ENCODE data around the gene LGI4. TPM values are rescaled to one million over a fixed set of nuclear protein-coding genes. Genes with fewer than 3 reads are reported as not detected.
A peak's percentile ranks its signal among the peaks of the same experiment; 100 is the strongest.

Gene LGI4
- total and polyA plus RNA-seq, 4 donors: 10.9 to 37.5 (median 19.9) TPM

DNA sequence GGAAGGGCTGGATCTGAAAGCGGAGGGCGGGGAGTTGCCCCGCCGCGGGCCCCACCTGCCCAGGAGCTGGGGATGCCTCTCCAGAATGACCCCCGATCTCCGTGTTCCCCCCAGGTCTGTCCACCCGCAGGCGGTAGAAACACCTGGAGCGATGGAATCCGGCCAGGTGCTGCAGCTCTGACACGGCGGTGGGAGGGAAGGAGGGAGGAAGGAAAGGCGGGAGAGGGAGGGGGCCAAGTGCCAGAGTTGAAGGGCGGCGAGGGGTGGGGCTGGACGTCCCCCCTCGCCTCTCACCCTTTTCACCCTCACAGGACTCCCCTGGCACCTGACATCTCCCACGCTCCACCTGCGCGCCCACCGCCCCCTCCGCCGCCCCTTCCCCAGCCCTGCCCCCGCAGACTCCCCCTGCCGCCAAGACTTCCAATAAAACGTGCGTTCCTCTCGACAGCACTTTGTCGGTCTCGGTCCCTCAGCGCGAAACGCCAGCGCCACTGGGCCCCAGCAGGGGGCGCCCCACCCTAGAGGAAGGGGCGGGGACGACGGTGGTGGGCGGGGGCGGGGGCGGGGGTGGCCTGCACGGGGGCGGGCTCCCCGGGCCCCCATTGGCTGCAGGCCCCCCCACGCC lies 7.9 kb upstream of the LGI4 start:
- peaks cover 18% of the 10 kb centered on the region for H3K27me3 ChIP-seq (ENCODE audit: control insufficient read depth, insufficient read depth, low read length)
- WGBS (ENCODE audit: insufficient coverage): 2% methylated on average over 10 of the region's 46 CpGs

DNA sequence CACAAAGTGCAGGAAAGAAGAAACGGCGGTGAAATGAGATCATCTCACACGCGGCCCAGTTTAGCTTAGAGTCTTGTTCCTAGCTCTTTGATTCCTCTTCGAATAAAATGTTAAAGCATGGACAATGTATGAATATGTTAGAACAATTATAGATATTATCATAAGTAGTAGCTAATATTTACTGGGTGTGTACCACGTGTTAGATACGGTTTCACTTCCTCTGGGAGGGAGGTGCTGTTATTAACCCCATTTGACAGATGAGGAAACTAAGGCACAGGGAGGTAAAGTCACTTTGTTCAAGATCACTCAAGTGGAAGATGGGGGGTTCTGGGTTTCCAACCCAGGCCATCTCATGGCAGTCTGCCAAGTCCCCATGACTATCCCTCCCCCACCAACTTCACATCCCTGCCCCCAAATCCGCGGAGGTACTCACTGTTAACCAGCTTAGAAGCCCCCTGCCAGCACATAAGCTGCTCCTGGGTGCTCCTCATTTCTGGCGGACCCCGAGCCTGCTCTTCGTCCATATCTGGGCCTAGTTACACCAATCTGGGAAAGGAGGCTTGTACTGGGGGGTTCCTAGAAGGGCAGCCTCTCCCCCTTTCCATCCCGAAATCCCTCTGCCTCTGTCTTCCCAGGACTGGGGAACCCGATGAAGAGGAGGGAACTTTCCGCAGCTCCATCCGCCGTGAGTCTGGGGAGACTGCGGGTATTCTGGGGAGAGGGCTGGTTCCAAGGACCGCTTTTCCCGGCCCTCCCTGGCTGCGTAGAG lies 7.2 kb upstream of the LGI4 start:
- 8% methylated on average over 10 of the region's 21 CpGs for WGBS (ENCODE audit: insufficient coverage)
- peaks cover 3% of the 10 kb centered on the region for H3K36me3 ChIP-seq (ENCODE audit: control insufficient read depth, insufficient read depth, low read length)
- H3K27me3 ChIP-seq (ENCODE audit: control insufficient read depth, insufficient read depth, low read length): peaks cover 18% of the 10 kb centered on the region
- H3K9me3 ChIP-seq (ENCODE audit: control insufficient read depth, insufficient read depth, low read length): no peaks in the 10 kb centered on the region
- H3K27ac ChIP-seq (ENCODE audit: low read depth, low read length): peak overlapping the region; percentile 60
- H3K4me3 ChIP-seq (ENCODE audit: low read depth, low read length): peak overlapping the region; percentile 35
- DNase-seq (ENCODE audit: low read depth in 4 of 6, low spot score in 6 of 6): peak in 2 of 6 donors; percentile 52 to 62
- peaks cover 69% of the 10 kb centered on the region for H3K4me1 ChIP-seq (ENCODE audit: control insufficient read depth, insufficient read depth, low read length)

More for the DNA sequence above, 7.9 kb upstream of the LGI4 start:
- DNase-seq (ENCODE audit: low read depth in 4 of 6, low spot score in 6 of 6): peak in 2 of 6 donors; percentile 85 to 93
- peak overlapping the region; percentile 47 for H3K4me3 ChIP-seq (ENCODE audit: low read depth, low read length)
- no peaks in the 10 kb centered on the region for H3K9me3 ChIP-seq (ENCODE audit: control insufficient read depth, insufficient read depth, low read length)
- H3K36me3 ChIP-seq (ENCODE audit: control insufficient read depth, insufficient read depth, low read length): peaks cover 3% of the 10 kb centered on the region
- peaks cover 65% of the 10 kb centered on the region for H3K4me1 ChIP-seq (ENCODE audit: control insufficient read depth, insufficient read depth, low read length)
- H3K27ac ChIP-seq (ENCODE audit: low read depth, low read length): peak overlapping the region; percentile 60

DNA sequence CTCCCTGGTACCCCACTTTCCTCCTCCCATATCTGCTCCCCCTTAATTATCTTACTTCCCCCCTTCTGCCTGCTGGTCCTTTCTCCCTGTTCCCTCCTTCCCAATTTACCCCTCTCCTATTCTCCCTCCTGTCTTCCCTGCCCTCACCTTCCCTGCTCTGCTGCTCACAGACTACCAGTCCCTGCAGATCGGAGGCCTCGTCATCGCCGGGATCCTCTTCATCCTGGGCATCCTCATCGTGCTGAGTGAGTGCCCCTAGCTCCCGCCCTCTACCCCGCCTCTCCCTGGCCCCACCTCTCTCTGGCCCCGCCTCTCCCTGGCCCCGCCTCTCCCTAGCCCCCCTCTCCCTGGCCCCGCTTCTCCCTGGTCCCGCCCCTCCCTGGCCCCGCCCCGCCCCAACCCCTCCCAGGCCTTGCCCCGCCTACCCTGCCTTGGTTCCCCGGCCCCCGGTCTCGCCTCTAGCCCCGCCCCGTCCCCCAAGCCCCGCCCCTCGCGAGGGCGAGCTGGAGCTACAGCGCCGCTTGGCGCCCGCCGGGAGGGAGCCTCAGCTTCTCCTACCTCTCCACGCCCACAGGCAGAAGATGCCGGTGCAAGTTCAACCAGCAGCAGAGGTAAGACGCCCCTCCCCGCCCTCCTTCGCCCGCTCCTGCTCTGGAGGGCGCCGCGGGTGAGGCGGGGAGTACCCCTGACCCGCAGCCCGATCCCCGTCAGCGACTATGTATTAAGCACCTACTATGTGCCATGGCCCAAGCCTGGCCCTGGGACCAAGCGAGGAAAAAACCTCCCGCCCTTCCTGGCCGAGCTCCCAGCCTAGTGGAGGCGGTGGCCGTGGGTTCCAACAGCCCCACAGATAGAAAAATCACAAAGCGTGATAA lies 6.3 kb upstream of the LGI4 start:
- WGBS (ENCODE audit: insufficient coverage): 4% methylated on average over 32 of the region's 48 CpGs
- Histone ChIP-seq H3K27me3 (ENCODE audit: control insufficient read depth, insufficient read depth, low read length) (peaks cover 18% of the 10 kb centered on the region), H3K4me1 (ENCODE audit: control insufficient read depth, insufficient read depth, low read length) (peaks cover 75% of the 10 kb centered on the region), H3K9me3 (ENCODE audit: control insufficient read depth, insufficient read depth, low read length) (no peaks in the 10 kb centered on the region), H3K27ac (ENCODE audit: low read depth, low read length) (peak overlapping the region; percentile 94), H3K4me3 (ENCODE audit: low read depth, low read length) (peak overlapping the region; percentile 45), H3K36me3 (ENCODE audit: control insufficient read depth, insufficient read depth, low read length) (peaks cover 3% of the 10 kb centered on the region)
- DNase-seq (ENCODE audit: low read depth in 4 of 6, low spot score in 6 of 6): peak in 4 of 6 donors; percentile 63 to 96 (median 78)

DNA sequence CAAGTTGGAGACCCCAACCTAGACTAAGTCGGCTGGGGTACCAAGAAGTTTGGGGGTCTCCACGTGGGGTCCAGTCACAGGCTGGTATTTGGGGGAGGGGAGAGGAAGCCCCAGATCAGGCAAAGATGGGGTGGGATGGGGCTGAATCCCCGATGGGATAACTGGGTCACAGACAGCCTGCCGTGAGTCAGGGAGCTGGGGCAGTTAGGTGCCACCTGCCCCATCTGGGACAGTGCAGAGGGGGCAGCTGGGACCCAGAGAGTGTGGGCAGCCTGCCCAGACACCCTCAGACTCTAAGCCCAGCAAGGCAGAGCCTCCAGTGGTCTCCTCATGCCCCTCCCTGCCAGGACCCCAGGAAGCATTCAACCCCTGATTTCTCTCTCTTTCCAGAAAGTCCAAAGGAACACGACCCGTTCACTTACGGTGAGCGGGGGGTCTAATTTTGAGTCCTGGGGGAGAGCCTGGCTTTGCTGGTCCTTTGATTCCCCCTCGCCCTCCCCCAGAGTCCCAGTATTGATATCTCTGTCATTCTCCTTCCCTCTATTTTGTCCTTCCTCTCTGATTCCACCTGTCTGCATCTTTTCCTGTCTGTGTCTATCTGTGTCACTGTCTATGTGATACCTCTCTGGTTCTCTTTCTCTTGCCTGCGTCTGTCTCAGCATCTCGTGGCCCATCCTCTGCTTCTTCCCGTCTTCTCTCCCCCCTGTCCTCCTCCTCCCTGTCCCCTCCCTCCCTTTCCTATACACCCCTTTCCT lies 5.5 kb upstream of the LGI4 start:
- Histone ChIP-seq H3K36me3 (ENCODE audit: control insufficient read depth, insufficient read depth, low read length) (peaks cover 3% of the 10 kb centered on the region), H3K27ac (ENCODE audit: low read depth, low read length) (peak overlapping the region; percentile 94), H3K4me1 (ENCODE audit: control insufficient read depth, insufficient read depth, low read length) (peaks cover 83% of the 10 kb centered on the region), H3K27me3 (ENCODE audit: control insufficient read depth, insufficient read depth, low read length) (peaks cover 18% of the 10 kb centered on the region), H3K9me3 (ENCODE audit: control insufficient read depth, insufficient read depth, low read length) (no peaks in the 10 kb centered on the region), H3K4me3 (ENCODE audit: low read depth, low read length) (peak overlapping the region; percentile 45)
- DNase-seq (ENCODE audit: low read depth in 4 of 6, low spot score in 6 of 6): no peak
- WGBS (ENCODE audit: insufficient coverage): 52% methylated on average over 12 of the region's 12 CpGs

DNA sequence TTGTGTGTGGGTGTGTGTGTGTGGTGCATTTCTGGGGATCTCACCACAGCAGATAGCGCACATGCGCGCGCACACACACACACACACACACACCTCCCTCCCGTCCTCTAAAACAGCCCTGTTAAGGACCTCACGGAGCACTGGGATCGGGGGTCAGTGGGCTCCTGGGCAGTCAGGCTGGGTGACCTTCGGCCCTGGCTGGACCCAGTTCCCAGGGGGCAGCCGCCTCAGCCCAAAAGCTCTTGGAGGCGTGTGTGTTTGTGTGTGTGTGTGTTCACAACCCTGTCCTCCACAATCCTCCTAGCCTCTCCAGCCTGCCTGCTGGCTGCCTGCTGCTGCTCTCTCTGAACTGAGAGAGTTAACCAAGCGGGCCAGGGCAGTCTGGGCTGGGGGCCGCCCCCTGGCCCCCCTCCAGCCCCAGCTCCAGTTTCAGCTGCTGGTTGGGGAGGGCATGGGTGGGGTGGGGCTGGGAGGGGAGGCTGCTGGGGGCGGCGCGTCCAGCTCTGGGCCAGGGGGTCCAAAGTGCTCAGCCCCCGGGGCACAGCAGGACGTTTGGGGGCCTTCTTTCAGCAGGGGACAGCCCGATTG lies 3.5 kb upstream of the LGI4 start, which contains the start of gene FXYD1:
Gene FXYD1 (plus strand): TSS at position 520 of the 588 bp plus-strand sequence. CDS start 1,256 bp downstream, outside the sequence.
- Histone ChIP-seq H3K27ac (ENCODE audit: low read depth, low read length) (peak within 1 kb of the TSS; percentile 94), H3K9me3 (ENCODE audit: control insufficient read depth, insufficient read depth, low read length) (no peaks in the 10 kb centered on the region), H3K4me1 (ENCODE audit: control insufficient read depth, insufficient read depth, low read length) (peaks cover 82% of the 10 kb centered on the region), H3K27me3 (ENCODE audit: control insufficient read depth, insufficient read depth, low read length) (peaks cover 14% of the 10 kb centered on the region), H3K36me3 (ENCODE audit: control insufficient read depth, insufficient read depth, low read length) (peaks cover 3% of the 10 kb centered on the region), H3K4me3 (ENCODE audit: low read depth, low read length) (peak within 1 kb of the TSS; percentile 45)
- peak in 1 of 6 donors; percentile 77 for DNase-seq (ENCODE audit: low read depth in 4 of 6, low spot score in 6 of 6)
- WGBS (ENCODE audit: insufficient coverage): 15% methylated on average over 6 of the region's 18 CpGs

DNA sequence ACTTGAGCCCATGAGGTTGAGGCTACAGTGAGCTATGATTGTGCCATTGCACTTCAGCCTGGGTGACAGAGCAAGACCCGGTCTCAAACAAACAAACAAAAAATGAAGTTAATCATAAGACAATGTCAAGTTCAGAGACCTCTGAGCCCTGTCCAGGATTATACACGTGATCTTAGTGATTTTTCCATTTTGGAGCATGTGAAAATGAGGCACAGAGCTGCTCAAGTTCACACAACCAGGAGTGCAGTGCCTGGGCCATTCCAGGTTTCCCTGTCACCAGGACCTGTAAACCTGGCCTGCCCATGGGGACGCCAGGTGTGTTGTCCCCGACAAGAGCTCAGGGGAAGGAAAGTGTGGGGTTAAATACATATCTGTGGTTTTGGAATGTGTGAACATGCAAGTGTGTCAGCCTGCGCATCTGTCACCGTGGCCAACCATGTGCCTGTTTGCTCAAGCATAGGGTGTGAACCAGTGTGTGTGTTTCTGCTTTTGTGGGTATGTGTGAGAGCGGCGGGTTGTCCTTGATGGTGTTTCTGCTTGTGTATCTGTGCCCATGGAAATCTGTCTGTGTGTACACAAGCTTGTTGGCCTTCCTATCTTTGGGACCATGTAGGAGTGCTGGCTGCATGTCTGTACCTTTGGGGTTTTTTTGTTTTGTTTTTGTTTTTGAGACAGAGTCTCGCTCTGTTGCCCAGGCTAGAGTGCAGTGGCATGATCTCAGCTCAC lies 2.3 kb upstream of the LGI4 start:
- peaks cover 6% of the 10 kb centered on the region for H3K27me3 ChIP-seq (ENCODE audit: control insufficient read depth, insufficient read depth, low read length)
- H3K36me3 ChIP-seq (ENCODE audit: control insufficient read depth, insufficient read depth, low read length): peaks cover 3% of the 10 kb centered on the region
- no peak overlapping the region for H3K4me3 ChIP-seq (ENCODE audit: low read depth, low read length)
- H3K27ac ChIP-seq (ENCODE audit: low read depth, low read length): no peak overlapping the region
- no peak for DNase-seq (ENCODE audit: low read depth in 4 of 6, low spot score in 6 of 6)
- H3K9me3 ChIP-seq (ENCODE audit: control insufficient read depth, insufficient read depth, low read length): no peaks in the 10 kb centered on the region
- WGBS (ENCODE audit: insufficient coverage): 87% methylated on average over 8 of the region's 9 CpGs
- H3K4me1 ChIP-seq (ENCODE audit: control insufficient read depth, insufficient read depth, low read length): peaks cover 71% of the 10 kb centered on the region

DNA sequence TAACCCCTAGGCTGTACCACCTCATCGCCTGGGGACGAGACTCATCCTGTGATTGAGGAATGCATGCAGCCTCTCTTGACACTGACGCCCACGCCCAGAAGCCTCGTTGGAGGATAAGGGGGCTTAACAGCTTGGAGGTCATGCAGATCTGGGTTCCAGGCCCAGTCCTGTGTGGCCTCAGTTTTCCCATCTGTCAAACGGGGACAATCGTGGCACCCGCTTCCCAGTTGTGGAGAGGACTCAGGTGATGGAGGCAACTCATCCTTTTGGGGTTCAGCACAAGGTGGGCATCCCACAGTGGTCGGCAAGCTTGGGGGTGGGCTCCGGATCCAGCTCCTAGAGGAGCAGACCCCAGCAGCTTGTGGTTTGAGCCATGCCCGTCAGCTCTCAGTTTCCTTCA lies 1.4 kb upstream of the LGI4 start:
- peaks cover 3% of the 10 kb centered on the region for H3K27me3 ChIP-seq (ENCODE audit: control insufficient read depth, insufficient read depth, low read length)
- no peak overlapping the region for H3K4me3 ChIP-seq (ENCODE audit: low read depth, low read length)
- peak overlapping the region; percentile 80 for H3K27ac ChIP-seq (ENCODE audit: low read depth, low read length)
- H3K36me3 ChIP-seq (ENCODE audit: control insufficient read depth, insufficient read depth, low read length): peaks cover 10% of the 10 kb centered on the region
- DNase-seq (ENCODE audit: low read depth in 4 of 6, low spot score in 6 of 6): no peak
- WGBS (ENCODE audit: insufficient coverage): 90% methylated on average over 7 of the region's 11 CpGs
- H3K4me1 ChIP-seq (ENCODE audit: control insufficient read depth, insufficient read depth, low read length): peaks cover 62% of the 10 kb centered on the region
- no peaks in the 10 kb centered on the region for H3K9me3 ChIP-seq (ENCODE audit: control insufficient read depth, insufficient read depth, low read length)

DNA sequence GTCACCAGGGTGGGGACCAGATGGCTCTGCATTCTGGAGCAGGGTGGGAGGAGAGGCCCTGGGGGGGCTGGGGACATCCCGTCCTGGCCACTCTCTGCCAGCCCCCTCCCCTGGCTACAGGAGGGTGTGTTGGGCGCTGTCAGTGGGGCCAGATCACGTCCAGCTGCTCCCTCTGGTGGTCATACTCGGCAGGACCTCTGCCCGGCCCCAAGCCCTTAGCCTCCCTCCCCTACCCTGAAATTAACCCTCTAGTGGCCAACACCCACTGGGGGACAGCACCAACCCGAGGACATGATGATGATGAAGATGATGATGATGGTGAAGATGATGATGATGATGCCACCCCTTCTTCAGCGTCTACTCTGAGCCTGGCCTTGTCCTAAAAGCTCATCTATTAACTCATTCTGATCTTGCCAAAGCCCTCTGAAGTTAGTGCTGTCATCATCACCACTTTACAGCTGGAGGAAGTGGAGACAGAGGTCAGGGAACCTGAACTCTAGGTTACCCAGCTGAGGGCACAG lies 590 bp upstream of the LGI4 start:
- no peaks in the 10 kb centered on the region for H3K9me3 ChIP-seq (ENCODE audit: control insufficient read depth, insufficient read depth, low read length)
- H3K27me3 ChIP-seq (ENCODE audit: control insufficient read depth, insufficient read depth, low read length): peaks cover 2% of the 10 kb centered on the region
- H3K27ac ChIP-seq (ENCODE audit: low read depth, low read length): peak overlapping the region; percentile 80
- DNase-seq (ENCODE audit: low read depth in 4 of 6, low spot score in 6 of 6): peak in 2 of 6 donors; percentile 91 to 93
- WGBS (ENCODE audit: insufficient coverage): 0% methylated on average over 3 of the region's 7 CpGs
- H3K4me3 ChIP-seq (ENCODE audit: low read depth, low read length): peak overlapping the region; percentile 35
- H3K4me1 ChIP-seq (ENCODE audit: control insufficient read depth, insufficient read depth, low read length): peaks cover 57% of the 10 kb centered on the region
- H3K36me3 ChIP-seq (ENCODE audit: control insufficient read depth, insufficient read depth, low read length): peaks cover 16% of the 10 kb centered on the region
